Pulmonary artery endothelial cell (primary cell): Measurements from ENCODE around the gene TRDN. TPM values are rescaled to one million over a fixed set of nuclear protein-coding genes. Genes with fewer than 3 reads are reported as not detected.
"Not testable (repeated sequence)": the region's sequence is repeated elsewhere in the genome, so short reads cannot be mapped to it uniquely, and the experiment has no call there.

Experiments used
- DNase-seq: peaks from one replicate; pipeline ENCODE4 v3.0.0-alpha.2; 2011; ENCODE audit warnings: low read depth, low spot score
- total RNA-seq: library from RNA; depleted of rRNA; stranded (reverse); fragments of >200 nt; gene quantifications from 2 replicates; pipeline ENCODE4 v1.2.3, GENCODE V29; 2014

TRDN gene
- total RNA-seq, 1 donor from 2014 or later: not detected

- DNase-seq: no peak
These were observed 1.6 kb downstream of the TRDN start for GRCh38 chr6:123635144-123635543.

GRCh38 chr6:123632641-123633040 lies 4.1 kb downstream of the TRDN start:
- DNase-seq: no peak

DNA sequence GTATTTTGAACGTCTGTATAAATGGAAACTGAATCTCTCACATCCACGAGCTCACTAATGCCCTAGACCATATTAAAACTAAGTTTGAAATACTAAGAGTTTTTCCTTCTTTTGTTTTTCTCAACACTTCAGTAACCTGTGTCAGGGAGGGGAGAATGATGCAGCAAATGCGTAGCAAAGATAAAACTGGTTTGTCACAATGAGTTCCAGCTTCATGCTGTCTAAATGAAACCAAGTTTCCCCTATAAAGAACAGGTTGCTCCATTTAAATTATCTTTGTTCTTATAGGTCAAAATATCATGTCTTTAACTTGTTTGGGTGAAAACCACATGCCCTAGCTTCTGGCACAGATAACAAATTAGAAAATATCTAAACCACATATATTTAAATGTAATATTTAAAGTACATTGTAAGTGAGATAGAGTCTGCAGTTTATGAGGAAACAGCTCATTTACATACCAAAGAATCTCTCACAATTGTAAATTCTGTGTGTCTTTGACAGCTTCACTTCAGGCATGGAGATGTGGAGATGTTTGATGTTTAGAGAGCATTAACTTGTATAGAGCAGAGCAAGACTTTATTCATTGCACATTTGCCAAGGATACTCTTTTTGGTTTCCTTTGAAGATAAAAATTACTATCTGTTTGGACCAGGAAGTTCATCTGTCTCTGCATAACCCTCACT lies 7.3 kb downstream of the TRDN start:
- DNase-seq: no peak

DNA sequence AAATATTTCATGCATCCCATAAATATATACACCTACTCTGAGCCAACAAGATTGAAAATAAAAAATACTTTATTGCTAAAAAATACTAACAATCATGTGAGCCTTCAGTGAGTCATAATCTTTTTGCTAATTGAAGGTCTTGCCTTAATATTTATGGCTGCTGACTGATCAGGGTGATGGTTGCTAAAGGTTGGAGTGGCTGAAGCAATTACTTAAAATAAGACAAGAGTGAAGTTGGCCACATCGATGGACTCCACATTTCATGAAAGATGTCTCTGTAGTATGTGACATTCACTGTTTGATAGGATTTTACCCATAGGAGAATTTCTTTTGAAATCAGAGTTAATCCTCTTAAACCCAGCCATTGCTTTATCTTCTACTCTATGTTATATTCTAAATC lies 11.1 kb downstream of the TRDN start:
- no peak for DNase-seq

- DNase-seq: no peak
These were observed 14.0 kb downstream of the TRDN start for GRCh38 chr6:123622780-123623179.

DNA sequence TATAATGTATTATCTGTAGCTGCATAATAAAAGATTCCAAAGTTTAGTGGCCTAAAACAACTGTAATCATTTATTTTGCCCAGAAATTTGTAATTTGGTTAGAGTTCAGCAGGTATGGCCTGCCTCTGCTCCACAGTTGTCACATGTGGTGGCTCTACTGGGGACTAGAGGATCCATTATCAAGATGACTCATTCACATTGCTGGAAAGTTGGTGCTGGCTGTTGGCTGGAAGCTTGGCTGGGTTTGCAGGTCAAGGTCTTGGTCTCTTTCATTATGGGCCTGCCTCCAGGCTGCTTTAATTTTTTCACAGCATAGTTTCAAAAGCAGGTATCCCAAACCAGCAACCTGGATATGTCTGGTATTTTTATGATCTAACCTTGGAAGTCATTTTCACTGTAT lies 17.6 kb downstream of the TRDN start:
- no peak for DNase-seq

GRCh38 chr6:123616942-123617341 lies 19.8 kb downstream of the TRDN start:
- DNase-seq: no peak

- no peak for DNase-seq
These were observed 20.7 kb downstream of the TRDN start for GRCh38 chr6:123616016-123616415.

- no peak for DNase-seq
These were observed 26.0 kb downstream of the TRDN start for GRCh38 chr6:123610779-123611178.

GRCh38 chr6:123604067-123604466 lies 32.7 kb downstream of the TRDN start:
- DNase-seq: no peak

DNA sequence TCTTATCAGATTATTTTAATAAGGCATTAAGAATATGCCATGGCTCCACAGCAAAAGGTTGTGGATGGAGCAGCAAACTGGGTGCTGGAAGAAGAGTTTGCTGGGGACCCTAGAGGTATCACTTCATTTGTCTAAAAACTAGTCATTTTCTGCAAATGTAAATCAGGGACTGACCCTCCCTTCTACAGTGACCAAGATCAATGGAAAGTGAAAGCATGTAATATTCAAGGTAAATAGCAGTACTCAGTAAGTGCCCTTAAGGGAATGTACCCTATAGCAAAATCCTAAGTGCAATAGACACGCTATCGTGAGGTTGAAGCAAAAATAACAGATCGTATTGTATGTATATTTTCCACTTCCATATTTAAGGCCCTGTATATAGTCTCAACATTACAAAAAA lies 38.7 kb downstream of the TRDN start:
- DNase-seq: no peak

DNA sequence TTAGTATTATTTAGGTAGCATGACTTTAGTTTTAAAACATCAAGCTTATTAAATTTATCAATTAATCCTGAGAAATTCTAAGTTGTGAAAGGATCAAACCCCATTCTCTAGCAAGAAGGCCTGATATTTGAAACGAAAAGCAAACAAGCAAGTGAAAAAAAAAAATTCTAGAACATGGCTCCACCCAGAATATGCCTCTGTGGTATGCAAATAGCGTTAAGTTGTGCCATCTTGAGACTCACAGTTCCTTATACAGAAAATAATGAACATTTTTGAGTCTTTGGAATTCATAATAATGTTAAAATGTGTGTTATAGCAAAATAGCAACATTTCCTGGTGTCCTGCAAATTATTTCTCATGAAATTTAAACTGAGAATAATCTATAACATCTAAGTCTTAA lies 42.0 kb downstream of the TRDN start:
- DNase-seq: no peak

- no peak for DNase-seq
These were observed 44.3 kb downstream of the TRDN start for GRCh38 chr6:123592426-123592825.

DNA sequence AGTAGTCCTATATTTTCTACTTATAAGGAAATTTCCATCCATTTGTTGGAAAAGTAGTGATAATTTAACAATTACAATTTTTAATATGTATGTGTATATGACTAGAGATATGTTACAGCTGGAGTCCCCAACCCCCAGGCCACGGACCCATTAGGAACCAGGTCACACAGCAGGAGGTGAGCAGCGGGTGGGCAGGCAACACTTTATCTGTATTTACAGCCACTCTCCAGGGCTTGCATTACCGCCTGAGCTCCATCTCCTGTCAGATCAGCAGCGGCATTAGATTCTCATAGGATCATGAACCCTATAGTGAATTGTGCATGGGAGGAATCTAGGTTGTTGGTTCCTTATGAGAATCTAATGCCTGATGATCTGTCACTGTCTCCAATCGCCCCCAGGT lies 46.8 kb downstream of the TRDN start:
- DNase-seq: no peak

DNA sequence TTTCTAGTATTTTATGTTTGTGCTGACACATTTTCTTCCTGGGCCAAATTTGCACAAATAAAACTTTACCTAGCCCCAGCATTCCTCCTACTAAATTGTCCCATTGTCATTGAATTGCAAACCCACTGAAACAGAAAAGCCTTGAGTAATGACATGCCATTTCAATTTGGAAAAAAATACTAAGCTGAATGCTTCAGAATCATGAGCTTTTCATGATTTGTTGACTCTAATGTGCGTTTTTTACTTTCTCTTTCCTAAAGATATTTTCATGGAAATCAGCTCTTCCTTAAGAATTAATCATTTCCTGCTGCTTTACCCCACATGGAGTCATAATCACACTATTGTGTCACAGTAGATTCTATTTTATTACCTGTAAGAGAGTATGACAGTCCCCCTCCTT lies 47.4 kb downstream of the TRDN start:
- DNase-seq: no peak

DNA sequence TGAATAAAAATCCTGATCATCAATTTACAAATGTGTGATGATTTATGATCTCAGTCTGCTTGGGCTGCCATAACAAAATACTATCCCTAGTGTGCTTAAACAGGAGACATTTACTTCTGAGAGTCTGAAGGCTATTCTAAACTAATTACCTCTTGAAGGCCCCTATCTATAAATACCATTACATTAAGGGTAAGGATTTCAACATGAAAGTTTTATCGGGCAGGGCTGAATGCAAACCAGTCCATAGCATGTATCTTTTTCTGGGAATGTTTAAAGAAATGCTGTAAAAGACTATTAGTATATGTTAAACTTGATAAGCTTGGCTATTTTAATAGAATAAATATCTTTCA lies 48.2 kb downstream of the TRDN start:
- no peak for DNase-seq

- no peak for DNase-seq
These were observed 48.8 kb downstream of the TRDN start for GRCh38 chr6:123587838-123588545.

DNA sequence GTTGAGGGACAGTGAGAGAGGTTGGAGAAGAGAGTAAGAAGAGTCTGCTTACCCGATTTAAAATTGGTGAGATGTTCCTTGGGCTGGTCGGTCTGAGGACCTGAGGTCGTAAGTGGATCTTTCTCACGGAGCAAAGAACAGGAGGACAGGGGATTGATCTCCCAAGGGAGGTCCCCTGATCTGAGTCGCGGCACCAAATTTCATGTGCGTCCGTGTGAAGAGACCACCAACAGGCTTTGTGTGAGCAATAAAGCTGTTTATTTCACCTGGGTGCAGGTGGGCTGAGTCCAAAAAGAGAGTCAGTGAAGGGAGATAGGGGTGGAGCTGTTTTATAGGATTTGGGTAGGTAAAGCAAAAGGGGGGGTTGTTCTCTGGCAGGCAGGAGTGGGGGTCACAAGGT lies 49.3 kb downstream of the TRDN start:
- not testable (repeated sequence) for DNase-seq

DNA sequence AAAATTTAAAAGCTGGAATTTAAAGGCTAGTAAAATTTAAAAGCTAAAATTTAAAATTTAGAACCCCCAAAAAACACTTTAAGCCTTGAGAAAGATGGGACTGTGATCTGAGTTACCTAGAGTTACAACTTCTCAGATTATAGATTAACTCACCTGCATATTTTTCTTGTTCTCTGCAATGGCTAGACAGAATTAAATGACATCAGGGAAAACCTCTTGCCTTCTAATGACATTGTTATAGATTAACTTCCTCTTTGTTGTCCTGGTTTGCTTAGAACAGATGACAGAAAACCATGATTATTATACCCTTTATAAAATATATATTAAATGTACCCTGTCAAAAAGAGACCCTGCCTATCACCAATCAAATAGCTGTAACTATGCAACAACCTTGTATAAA lies 56.4 kb downstream of the TRDN start:
- no peak for DNase-seq

DNA sequence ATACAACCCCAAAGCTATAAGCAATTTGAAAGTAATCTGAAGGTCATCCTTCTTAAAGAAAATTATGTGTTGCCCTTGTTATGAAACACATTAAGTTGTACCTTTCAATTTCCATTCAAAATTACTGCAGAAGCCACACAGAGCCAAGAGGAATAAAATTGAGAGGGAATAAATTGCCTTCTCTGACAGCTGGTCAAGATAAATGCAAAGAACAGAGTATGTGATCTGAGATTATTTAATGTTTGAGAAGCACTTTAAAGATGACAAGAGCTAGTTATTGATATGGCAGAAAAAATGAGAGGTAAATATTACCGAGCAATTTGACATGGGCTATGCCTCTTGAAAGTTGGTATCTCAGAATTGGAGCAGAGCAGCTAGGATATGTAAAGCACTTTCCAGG lies 61.6 kb downstream of the TRDN start:
- no peak for DNase-seq

GRCh38 chr6:123570813-123571684 lies 65.7 kb downstream of the TRDN start:
- DNase-seq: no peak

DNA sequence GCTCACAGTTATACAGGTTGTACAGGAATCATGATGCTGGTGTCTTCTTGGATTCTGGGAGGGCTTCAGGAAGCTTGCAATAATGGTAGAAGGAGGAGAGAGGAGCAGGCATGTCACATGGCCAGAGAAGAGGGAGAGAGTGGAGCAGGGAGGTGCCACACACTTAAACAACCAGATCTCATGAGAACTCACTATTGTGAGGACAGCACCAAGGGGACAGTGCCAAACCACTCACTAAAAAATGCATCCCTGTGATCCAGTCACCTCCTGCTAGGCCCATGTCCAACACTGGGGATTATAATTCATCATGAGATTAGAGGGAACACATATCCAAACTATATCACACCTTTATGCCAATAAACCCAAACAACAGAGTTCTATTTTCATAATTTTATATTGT lies 67.2 kb downstream of the TRDN start:
- no peak for DNase-seq
